ENCODE measurements around the gene PRR13. TPM values are rescaled to one million over a fixed set of nuclear protein-coding genes. Genes with fewer than 3 reads are reported as not detected.
"Not testable (repeated sequence)": the region's sequence is repeated elsewhere in the genome, so short reads cannot be mapped to it uniquely, and the experiment has no call there.

Gene PRR13
- total RNA-seq, 2 donors from 2014 or later: 18.5 to 43.8 TPM

DNA sequence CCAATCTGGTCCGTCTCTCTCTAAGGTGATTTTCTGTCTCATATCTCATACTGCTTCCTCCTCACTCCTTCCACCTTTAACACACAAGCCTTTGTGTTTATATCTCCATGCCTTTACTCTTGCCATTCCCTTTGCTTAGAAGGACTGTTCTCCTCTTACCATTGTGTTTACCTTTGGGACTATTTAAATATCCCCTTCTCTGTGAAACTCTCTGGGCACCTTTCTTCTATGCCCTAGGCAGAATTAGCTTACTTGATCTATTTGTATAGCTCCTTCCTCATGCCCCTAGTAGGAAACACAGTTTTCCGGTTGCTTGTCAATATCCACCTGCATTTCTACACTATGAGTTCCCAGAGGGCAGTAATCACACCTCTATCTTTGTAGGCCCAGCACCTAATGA is 21.8 kb upstream of the PRR13 start:
- ATAC-seq (no peak), DNase-seq (no peak)
- H3K27me3 ChIP-seq: no peaks in the 10 kb centered on the region
- intact Hi-C loops (cut with DNase I): loop anchor here (5.0 kb wide), 1 partner anchor 62 kb away; no protein-coding TSS in a partner anchor
- WGBS, 2 donors: 61 to 66% methylated on average over 2 of the region's 2 CpGs
- H3K27ac ChIP-seq: no peak overlapping the region
- H3K36me3 ChIP-seq (replicated peaks in 1 of 2; ENCODE audit: insufficient read depth in 1 of 2, low read depth in 2 of 2): no peaks in the 10 kb centered on the region
- TF ChIP-seq, protein P1, sequence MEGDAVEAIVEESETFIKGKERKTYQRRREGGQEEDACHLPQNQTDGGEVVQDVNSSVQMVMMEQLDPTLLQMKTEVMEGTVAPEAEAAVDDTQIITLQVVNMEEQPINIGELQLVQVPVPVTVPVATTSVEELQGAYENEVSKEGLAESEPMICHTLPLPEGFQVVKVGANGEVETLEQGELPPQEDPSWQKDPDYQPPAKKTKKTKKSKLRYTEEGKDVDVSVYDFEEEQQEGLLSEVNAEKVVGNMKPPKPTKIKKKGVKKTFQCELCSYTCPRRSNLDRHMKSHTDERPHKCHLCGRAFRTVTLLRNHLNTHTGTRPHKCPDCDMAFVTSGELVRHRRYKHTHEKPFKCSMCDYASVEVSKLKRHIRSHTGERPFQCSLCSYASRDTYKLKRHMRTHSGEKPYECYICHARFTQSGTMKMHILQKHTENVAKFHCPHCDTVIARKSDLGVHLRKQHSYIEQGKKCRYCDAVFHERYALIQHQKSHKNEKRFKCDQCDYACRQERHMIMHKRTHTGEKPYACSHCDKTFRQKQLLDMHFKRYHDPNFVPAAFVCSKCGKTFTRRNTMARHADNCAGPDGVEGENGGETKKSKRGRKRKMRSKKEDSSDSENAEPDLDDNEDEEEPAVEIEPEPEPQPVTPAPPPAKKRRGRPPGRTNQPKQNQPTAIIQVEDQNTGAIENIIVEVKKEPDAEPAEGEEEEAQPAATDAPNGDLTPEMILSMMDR (IDR thresholded peaks at IDR 0.05): no peak
- no peak for TF ChIP-seq POLR2A (IDR thresholded peaks at IDR 0.05)
- no peak overlapping the region for H3K4me3 ChIP-seq
- no peaks in the 10 kb centered on the region for H3K9me3 ChIP-seq
- H3K4me1 ChIP-seq: peaks cover 13% of the 10 kb centered on the region

GRCh38 chr12:53422247-53422646 is 19.3 kb upstream of the PRR13 start:
- H3K27me3 ChIP-seq; H3K9me3 ChIP-seq; H3K4me3 ChIP-seq; H3K36me3 ChIP-seq (replicated peaks in 1 of 2; ENCODE audit: insufficient read depth in 1 of 2, low read depth in 2 of 2); ATAC-seq; intact Hi-C loops (cut with DNase I); H3K27ac ChIP-seq; DNase-seq: not testable (repeated sequence)
- peaks cover 28% of the 10 kb centered on the region for H3K4me1 ChIP-seq
- WGBS, 2 donors: 72 to 89% methylated on average over 12 of the region's 12 CpGs

DNA sequence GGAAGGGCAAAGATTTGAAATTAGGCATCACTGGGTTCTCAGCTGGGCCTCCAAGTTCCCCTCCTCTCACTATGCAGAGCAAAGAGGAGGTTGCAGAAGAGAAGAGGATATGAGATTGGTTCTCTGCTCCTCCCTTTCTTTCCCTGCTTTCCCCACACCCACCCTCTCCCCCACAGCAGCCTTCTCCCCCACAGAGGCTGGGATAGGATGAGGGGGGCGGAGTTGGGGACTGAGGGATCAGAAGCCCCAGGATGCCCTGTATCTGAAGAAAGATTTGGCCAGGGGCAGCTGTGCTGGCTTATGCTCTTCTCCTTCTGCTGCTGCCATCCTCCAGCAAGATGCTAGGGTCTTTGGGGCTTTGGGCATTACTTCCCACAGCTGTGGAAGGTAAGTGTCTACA is 17.9 kb upstream of the PRR13 start, which contains the start of gene AMHR2:
Gene AMHR2, plus strand, starts transcription at position 259 of the 400 bp plus-strand sequence. Its CDS starts 80 bp downstream, at position 339.
- H3K4me3 ChIP-seq: no peak within 1 kb of the TSS
- H3K27ac ChIP-seq: peak within 1 kb of the TSS in 3 of 4 donors; percentile 22 to 70 (median 38)
- H3K4me1 ChIP-seq: peaks cover 40% of the 10 kb centered on the region
- H3K9me3 ChIP-seq: no peaks in the 10 kb centered on the region
- DNase-seq (no peak), ATAC-seq (no peak)
- intact Hi-C loops (cut with DNase I): no loop called here
- no peaks in the 10 kb centered on the region for H3K27me3 ChIP-seq
- TF ChIP-seq POLR2A (IDR thresholded peaks at IDR 0.05): no peak
- TF ChIP-seq, protein P1 (IDR thresholded peaks at IDR 0.05): no peak
- H3K36me3 ChIP-seq (replicated peaks in 1 of 2; ENCODE audit: insufficient read depth in 1 of 2, low read depth in 2 of 2): no peaks in the 10 kb centered on the region
- 89 to 100% methylated on average over 1 of the region's 1 CpG for WGBS, 2 donors

GRCh38 chr12:53424626-53425514 is 16.7 kb upstream of the PRR13 start:
- Histone ChIP-seq H3K4me3 (no peak overlapping the region), H3K27ac (peak overlapping the region; percentile 22 to 70 (median 41)), H3K4me1 (peaks cover 40% of the 10 kb centered on the region), H3K36me3 (replicated peaks in 1 of 2; ENCODE audit: insufficient read depth in 1 of 2, low read depth in 2 of 2) (no peaks in the 10 kb centered on the region), H3K9me3 (no peaks in the 10 kb centered on the region), H3K27me3 (no peaks in the 10 kb centered on the region)
- 34 to 43% methylated on average over 6 to 9 of the region's 9 CpGs for WGBS, 2 donors
- ATAC-seq: peak; percentile 63
- intact Hi-C loops (cut with DNase I): no loop called here
- TF ChIP-seq, protein P1 (IDR thresholded peaks at IDR 0.05): no peak
- TF ChIP-seq POLR2A (IDR thresholded peaks at IDR 0.05): no peak
- DNase-seq: peak; percentile 59 to 79 (median 76)

DNA sequence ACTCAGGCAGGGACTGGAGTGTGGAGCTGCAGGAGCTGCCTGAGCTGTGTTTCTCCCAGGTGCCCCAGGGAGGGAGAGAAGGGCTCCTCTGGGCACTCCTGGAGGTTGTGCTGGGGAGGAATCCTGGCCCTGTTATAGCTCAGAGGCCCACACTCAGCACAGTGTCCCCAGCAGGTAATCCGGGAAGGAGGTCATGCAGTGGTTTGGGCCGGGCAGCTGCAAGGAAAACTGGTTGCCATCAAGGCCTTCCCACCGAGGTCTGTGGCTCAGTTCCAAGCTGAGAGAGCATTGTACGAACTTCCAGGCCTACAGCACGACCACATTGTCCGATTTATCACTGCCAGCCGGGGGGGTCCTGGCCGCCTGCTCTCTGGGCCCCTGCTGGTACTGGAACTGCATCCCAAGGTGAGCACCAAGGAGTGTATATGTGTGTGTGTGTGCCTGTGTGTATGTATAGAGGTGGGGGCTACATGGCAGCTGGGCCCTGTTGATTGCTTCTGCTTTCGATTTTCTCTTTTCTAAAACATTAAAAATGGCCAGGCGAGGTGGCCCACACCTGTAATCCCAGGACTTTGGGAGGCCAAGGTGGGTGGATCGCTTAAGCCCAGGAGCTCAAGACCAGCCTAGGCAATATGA is 15.9 kb upstream of the PRR13 start:
- peak; percentile 35 to 60 (median 45) for DNase-seq
- H3K27ac ChIP-seq: peak overlapping the region; percentile 22 to 70 (median 41)
- peaks cover 40% of the 10 kb centered on the region for H3K4me1 ChIP-seq
- WGBS, 2 donors: 26 to 100% methylated on average over 1 to 11 of the region's 11 CpGs
- no peak overlapping the region for H3K4me3 ChIP-seq
- intact Hi-C loops (cut with DNase I): no loop called here
- H3K9me3 ChIP-seq: no peaks in the 10 kb centered on the region
- TF ChIP-seq POLR2A (IDR thresholded peaks at IDR 0.05): no peak
- TF ChIP-seq, protein P1 (IDR thresholded peaks at IDR 0.05): no peak
- peak; percentile 43 for ATAC-seq
- H3K27me3 ChIP-seq: no peaks in the 10 kb centered on the region
- H3K36me3 ChIP-seq (replicated peaks in 1 of 2; ENCODE audit: insufficient read depth in 1 of 2, low read depth in 2 of 2): no peaks in the 10 kb centered on the region

All from body of pancreas (tissue), 4 donors.